Smooth muscle cell (in vitro differentiated cells): Measurements from ENCODE around the gene COL1A1. TPM values are rescaled to one million over a fixed set of nuclear protein-coding genes. Genes with fewer than 3 reads are reported as not detected.

Experiments used
- DNase-seq: peaks from one replicate; lab custom pipeline; 2025; ENCODE audit not compliant: unreplicated experiment; lab: John Stamatoyannopoulos, UW
- H2AFZ ChIP-seq: fragments of 200-600 bp; sonication (generic); 2 replicates; pipeline ENCODE4 v1.6.0; 2016; ENCODE audit warnings: antibody characterized with exemption, low read depth, mild to moderate bottlenecking
- H3F3A ChIP-seq: fragments of 200-600 bp; sonication (generic); 2 replicates; pipeline ENCODE4 v1.6.0; 2017; ENCODE audit warnings: antibody characterized with exemption, low read depth
- H3K27ac ChIP-seq: fragments of 200-600 bp; sonication (generic); 2 replicates; pipeline ENCODE4 v1.5.1; 2016; ENCODE audit warnings: low read depth, mild to moderate bottlenecking
- H3K27me3 ChIP-seq: fragments of 200-600 bp; sonication (generic); 2 replicates; pipeline ENCODE4 v1.6.1; 2016; ENCODE audit warnings: low read depth, mild to moderate bottlenecking
- H3K36me3 ChIP-seq: fragments of 200-600 bp; sonication (generic); 2 replicates; pipeline ENCODE4 v1.5.1; 2016; ENCODE audit warnings: low read depth
- H3K4me1 ChIP-seq: fragments of 200-600 bp; sonication (generic); 2 replicates; pipeline ENCODE4 v1.5.1; 2016; ENCODE audit warnings: low read depth
- H3K4me2 ChIP-seq: fragments of 200-600 bp; sonication (generic); 2 replicates; pipeline ENCODE4 v1.6.0; 2016; ENCODE audit warnings: mild to moderate bottlenecking
- H3K4me3 ChIP-seq: fragments of 200-600 bp; sonication (generic); 2 replicates; pipeline ENCODE4 v1.5.1; 2016; ENCODE audit warnings: mild to moderate bottlenecking
- H3K79me2 ChIP-seq: fragments of 200-600 bp; sonication (generic); 2 replicates; pipeline ENCODE4 v1.6.0; 2016; ENCODE audit warnings: low read depth, mild to moderate bottlenecking
- H3K9ac ChIP-seq: fragments of 200-600 bp; sonication (generic); 2 replicates; pipeline ENCODE4 v1.6.0; 2016; ENCODE audit warnings: low read depth
- H3K9me3 ChIP-seq: fragments of 200-600 bp; sonication (generic); replicated peaks from 2 replicates; pipeline ENCODE4 v1.5.1; 2016; ENCODE audit warnings: low read depth
- H4K20me1 ChIP-seq: fragments of 200-600 bp; sonication (generic); 2 replicates; pipeline ENCODE4 v1.6.0; 2016; ENCODE audit warnings: low read depth
- WGBS: methylation state at CpG from one replicate; pipeline ENCODE4 v1.1.7; 2016; ENCODE audit warnings: low lambda C conversion rate; 5-methylcytosine and 5-hydroxymethylcytosine counted together
- polyA plus RNA-seq: library from polyadenylated mRNA; unstranded; fragments of >200 nt; fragmentation: Nextera tagmentation; extraction: Ambion mirVana; gene quantifications from 2 replicates; pipeline ENCODE4 v1.2.1, GENCODE V29; 2016
- total RNA-seq: library from RNA; depleted of rRNA; stranded (reverse); fragments of >200 nt; gene quantifications from 2 replicates; pipeline ENCODE4 v1.2.3, GENCODE V29; 2014
- TF ChIP-seq, protein P1 (sequence below): fragments of 200-600 bp; sonication (generic); IDR thresholded peaks from 2 replicates; pipeline ENCODE4 v1.5.1; 2017; ENCODE audit warnings: borderline replicate concordance, mild to moderate bottlenecking, antibody characterized with exemption; ENCODE audit not compliant: insufficient read depth, poor library complexity, severe bottlenecking

The COL1A1 gene
- total and polyA plus RNA-seq, 2 experiments from 2014 or later: 4,141 to 25,649 TPM

GRCh38 chr17:50165066-50165465 is 36.4 kb downstream of the COL1A1 start:
- no peak for DNase-seq
- 95% methylated on average over 9 of the region's 9 CpGs for WGBS
- Histone ChIP-seq H3K9me3 (no peaks in the 10 kb centered on the region), H3K4me2 (no peak overlapping the region), H3K79me2 (no peaks in the 10 kb centered on the region), H3K36me3 (no peaks in the 10 kb centered on the region), H3K9ac (no peak overlapping the region), H3K4me3 (no peak overlapping the region), H3F3A (no peaks in the 10 kb centered on the region), H3K4me1 (peaks cover 4% of the 10 kb centered on the region), H2AFZ (no peak overlapping the region), H3K27me3 (no peaks in the 10 kb centered on the region), H4K20me1 (no peaks in the 10 kb centered on the region), H3K27ac (no peak overlapping the region)
- TF ChIP-seq, protein P1, sequence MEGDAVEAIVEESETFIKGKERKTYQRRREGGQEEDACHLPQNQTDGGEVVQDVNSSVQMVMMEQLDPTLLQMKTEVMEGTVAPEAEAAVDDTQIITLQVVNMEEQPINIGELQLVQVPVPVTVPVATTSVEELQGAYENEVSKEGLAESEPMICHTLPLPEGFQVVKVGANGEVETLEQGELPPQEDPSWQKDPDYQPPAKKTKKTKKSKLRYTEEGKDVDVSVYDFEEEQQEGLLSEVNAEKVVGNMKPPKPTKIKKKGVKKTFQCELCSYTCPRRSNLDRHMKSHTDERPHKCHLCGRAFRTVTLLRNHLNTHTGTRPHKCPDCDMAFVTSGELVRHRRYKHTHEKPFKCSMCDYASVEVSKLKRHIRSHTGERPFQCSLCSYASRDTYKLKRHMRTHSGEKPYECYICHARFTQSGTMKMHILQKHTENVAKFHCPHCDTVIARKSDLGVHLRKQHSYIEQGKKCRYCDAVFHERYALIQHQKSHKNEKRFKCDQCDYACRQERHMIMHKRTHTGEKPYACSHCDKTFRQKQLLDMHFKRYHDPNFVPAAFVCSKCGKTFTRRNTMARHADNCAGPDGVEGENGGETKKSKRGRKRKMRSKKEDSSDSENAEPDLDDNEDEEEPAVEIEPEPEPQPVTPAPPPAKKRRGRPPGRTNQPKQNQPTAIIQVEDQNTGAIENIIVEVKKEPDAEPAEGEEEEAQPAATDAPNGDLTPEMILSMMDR: no peak

- Histone ChIP-seq H3K4me2 (no peak overlapping the region), H3K79me2 (no peaks in the 10 kb centered on the region), H3K9me3 (no peaks in the 10 kb centered on the region), H3K4me3 (no peak overlapping the region), H3F3A (no peaks in the 10 kb centered on the region), H4K20me1 (no peaks in the 10 kb centered on the region), H3K27me3 (no peaks in the 10 kb centered on the region), H3K9ac (no peak overlapping the region), H3K27ac (no peak overlapping the region), H3K4me1 (peaks cover 4% of the 10 kb centered on the region), H2AFZ (no peak overlapping the region), H3K36me3 (no peaks in the 10 kb centered on the region)
- no peak for DNase-seq
- TF ChIP-seq, protein P1: no peak
- 98% methylated on average over 2 of the region's 2 CpGs for WGBS
Observed at GRCh38 chr17:50164697-50164988, 36.8 kb downstream of the COL1A1 start.

GRCh38 chr17:50163843-50164696 is 37.4 kb downstream of the COL1A1 start:
- Histone ChIP-seq H3K4me1 (peaks cover 4% of the 10 kb centered on the region), H3K4me3 (no peak overlapping the region), H3K4me2 (no peak overlapping the region), H3K9me3 (no peaks in the 10 kb centered on the region), H3K27me3 (no peaks in the 10 kb centered on the region), H3F3A (no peaks in the 10 kb centered on the region), H3K9ac (no peak overlapping the region), H3K36me3 (no peaks in the 10 kb centered on the region), H3K27ac (no peak overlapping the region), H2AFZ (no peak overlapping the region), H4K20me1 (no peaks in the 10 kb centered on the region), H3K79me2 (no peaks in the 10 kb centered on the region)
- DNase-seq: no peak
- 83% methylated on average over 11 of the region's 11 CpGs for WGBS
- TF ChIP-seq, protein P1: no peak
